Measurements from ENCODE around the gene MYH9. TPM values are rescaled to one million over a fixed set of nuclear protein-coding genes. Genes with fewer than 3 reads are reported as not detected.

Gene MYH9
- total RNA-seq, 1 donor from 2014 or later, result 111 TPM

- no peaks in the 10 kb centered on the region for H3K36me3 ChIP-seq (ENCODE audit: control insufficient read depth in 3 of 3, insufficient read depth in 3 of 3, low read length in 3 of 3)
- no peaks in the 10 kb centered on the region for H3K9me3 ChIP-seq (ENCODE audit: control insufficient read depth in 3 of 3, low read length in 3 of 3)
- H3K27ac ChIP-seq (ENCODE audit: low read depth, low read length), result no peak overlapping the region
- H3K4me3 ChIP-seq (ENCODE audit: low read length in 3 of 3), result no peak overlapping the region
- peak overlapping the region in 1 of 3 donors; percentile 45 for H3K9ac ChIP-seq (ENCODE audit: low read depth in 1 of 3, low read length in 3 of 3)
- no peaks in the 10 kb centered on the region for H3K27me3 ChIP-seq (ENCODE audit: control insufficient read depth in 3 of 3, insufficient read depth in 3 of 3, low read length in 3 of 3)
- peaks cover 16 to 24% (median 23%) of the 10 kb centered on the region in 3 donors for H3K4me1 ChIP-seq (ENCODE audit: control insufficient read depth in 3 of 3, insufficient read depth in 3 of 3, low read length in 3 of 3)
These were observed 143.0 kb downstream of the MYH9 start for GRCh38 chr22:36244522-36245391.

GRCh38 chr22:36243986-36244385 is 143.8 kb downstream of the MYH9 start:
- peaks cover 0 to 2% (median 0%) of the 10 kb centered on the region in 3 donors for H3K36me3 ChIP-seq (ENCODE audit: control insufficient read depth in 3 of 3, insufficient read depth in 3 of 3, low read length in 3 of 3)
- H3K9me3 ChIP-seq (ENCODE audit: control insufficient read depth in 3 of 3, low read length in 3 of 3), result no peaks in the 10 kb centered on the region
- peak overlapping the region; percentile 28 for H3K27ac ChIP-seq (ENCODE audit: low read depth, low read length)
- peaks cover 19 to 29% (median 27%) of the 10 kb centered on the region in 3 donors for H3K4me1 ChIP-seq (ENCODE audit: control insufficient read depth in 3 of 3, insufficient read depth in 3 of 3, low read length in 3 of 3)
- peak overlapping the region in 2 of 3 donors; percentile 8 to 45 for H3K9ac ChIP-seq (ENCODE audit: low read depth in 1 of 3, low read length in 3 of 3)
- H3K4me3 ChIP-seq (ENCODE audit: low read length in 3 of 3), result peak overlapping the region in 1 of 3 donors; percentile 6
- no peaks in the 10 kb centered on the region for H3K27me3 ChIP-seq (ENCODE audit: control insufficient read depth in 3 of 3, insufficient read depth in 3 of 3, low read length in 3 of 3)

- H3K9ac ChIP-seq (ENCODE audit: low read depth in 1 of 3, low read length in 3 of 3), result peak within 1 kb of the TSS; percentile 91 to 94 (median 91)
- H3K4me3 ChIP-seq (ENCODE audit: low read length in 3 of 3), result peak within 1 kb of the TSS; percentile 80 to 98 (median 94)
- no peaks in the 10 kb centered on the region for H3K9me3 ChIP-seq (ENCODE audit: control insufficient read depth in 3 of 3, low read length in 3 of 3)
- H3K27ac ChIP-seq (ENCODE audit: low read depth, low read length), result peak within 1 kb of the TSS; percentile 93
- H3K36me3 ChIP-seq (ENCODE audit: control insufficient read depth in 3 of 3, insufficient read depth in 3 of 3, low read length in 3 of 3), result peaks cover 0 to 4% (median 0%) of the 10 kb centered on the region in 3 donors
- peaks cover 48 to 56% (median 50%) of the 10 kb centered on the region in 3 donors for H3K4me1 ChIP-seq (ENCODE audit: control insufficient read depth in 3 of 3, insufficient read depth in 3 of 3, low read length in 3 of 3)
- H3K27me3 ChIP-seq (ENCODE audit: control insufficient read depth in 3 of 3, insufficient read depth in 3 of 3, low read length in 3 of 3), result no peaks in the 10 kb centered on the region
These were observed 148.2 kb downstream of the MYH9 start, which contains the start of gene APOL2 for GRCh38 chr22:36239401-36240171. Gene APOL2, minus strand, starts transcription at chr22:36239527. Its CDS starts 6,365 bp downstream, at chr22:36233162.

GRCh38 chr22:36239150-36239400 is 148.7 kb downstream of the MYH9 start:
- Histone ChIP-seq H3K9ac (ENCODE audit: low read depth in 1 of 3, low read length in 3 of 3) (peak overlapping the region; percentile 91 to 94 (median 91)), H3K4me1 (ENCODE audit: control insufficient read depth in 3 of 3, insufficient read depth in 3 of 3, low read length in 3 of 3) (peaks cover 45 to 55% (median 50%) of the 10 kb centered on the region in 3 donors), H3K27me3 (ENCODE audit: control insufficient read depth in 3 of 3, insufficient read depth in 3 of 3, low read length in 3 of 3) (no peaks in the 10 kb centered on the region), H3K9me3 (ENCODE audit: control insufficient read depth in 3 of 3, low read length in 3 of 3) (no peaks in the 10 kb centered on the region), H3K4me3 (ENCODE audit: low read length in 3 of 3) (peak overlapping the region; percentile 80 to 98 (median 94)), H3K36me3 (ENCODE audit: control insufficient read depth in 3 of 3, insufficient read depth in 3 of 3, low read length in 3 of 3) (peaks cover 0 to 4% (median 0%) of the 10 kb centered on the region in 3 donors), H3K27ac (ENCODE audit: low read depth, low read length) (peak overlapping the region; percentile 93)

GRCh38 chr22:36238373-36239149 is 149.2 kb downstream of the MYH9 start:
- Histone ChIP-seq H3K9me3 (ENCODE audit: control insufficient read depth in 3 of 3, low read length in 3 of 3) (no peaks in the 10 kb centered on the region), H3K4me1 (ENCODE audit: control insufficient read depth in 3 of 3, insufficient read depth in 3 of 3, low read length in 3 of 3) (peaks cover 40 to 50% (median 45%) of the 10 kb centered on the region in 3 donors), H3K9ac (ENCODE audit: low read depth in 1 of 3, low read length in 3 of 3) (peak overlapping the region; percentile 91 to 94 (median 91)), H3K36me3 (ENCODE audit: control insufficient read depth in 3 of 3, insufficient read depth in 3 of 3, low read length in 3 of 3) (peaks cover 0 to 6% (median 3%) of the 10 kb centered on the region in 3 donors), H3K27ac (ENCODE audit: low read depth, low read length) (peak overlapping the region; percentile 93), H3K27me3 (ENCODE audit: control insufficient read depth in 3 of 3, insufficient read depth in 3 of 3, low read length in 3 of 3) (no peaks in the 10 kb centered on the region), H3K4me3 (ENCODE audit: low read length in 3 of 3) (peak overlapping the region; percentile 80 to 98 (median 94))

GRCh38 chr22:36237462-36238372 is 150.1 kb downstream of the MYH9 start:
- Histone ChIP-seq H3K9me3 (ENCODE audit: control insufficient read depth in 3 of 3, low read length in 3 of 3) (no peaks in the 10 kb centered on the region), H3K36me3 (ENCODE audit: control insufficient read depth in 3 of 3, insufficient read depth in 3 of 3, low read length in 3 of 3) (peaks cover 8 to 14% (median 11%) of the 10 kb centered on the region in 3 donors), H3K27ac (ENCODE audit: low read depth, low read length) (peak overlapping the region; percentile 93), H3K4me3 (ENCODE audit: low read length in 3 of 3) (peak overlapping the region; percentile 65 to 98 (median 80)), H3K9ac (ENCODE audit: low read depth in 1 of 3, low read length in 3 of 3) (peak overlapping the region; percentile 91 to 94 (median 91)), H3K4me1 (ENCODE audit: control insufficient read depth in 3 of 3, insufficient read depth in 3 of 3, low read length in 3 of 3) (peaks cover 39 to 47% (median 43%) of the 10 kb centered on the region in 3 donors), H3K27me3 (ENCODE audit: control insufficient read depth in 3 of 3, insufficient read depth in 3 of 3, low read length in 3 of 3) (no peaks in the 10 kb centered on the region)

GRCh38 chr22:36236388-36237319 is 151.1 kb downstream of the MYH9 start:
- Histone ChIP-seq H3K9ac (ENCODE audit: low read depth in 1 of 3, low read length in 3 of 3) (peak overlapping the region in 2 of 3 donors; percentile 26 to 91), H3K9me3 (ENCODE audit: control insufficient read depth in 3 of 3, low read length in 3 of 3) (no peaks in the 10 kb centered on the region), H3K27ac (ENCODE audit: low read depth, low read length) (no peak overlapping the region), H3K4me1 (ENCODE audit: control insufficient read depth in 3 of 3, insufficient read depth in 3 of 3, low read length in 3 of 3) (peaks cover 39 to 47% (median 43%) of the 10 kb centered on the region in 3 donors), H3K4me3 (ENCODE audit: low read length in 3 of 3) (peak overlapping the region; percentile 57 to 80 (median 65)), H3K36me3 (ENCODE audit: control insufficient read depth in 3 of 3, insufficient read depth in 3 of 3, low read length in 3 of 3) (peaks cover 15 to 21% (median 21%) of the 10 kb centered on the region in 3 donors), H3K27me3 (ENCODE audit: control insufficient read depth in 3 of 3, insufficient read depth in 3 of 3, low read length in 3 of 3) (no peaks in the 10 kb centered on the region)

GRCh38 chr22:36235585-36235984 is 152.2 kb downstream of the MYH9 start:
- Histone ChIP-seq H3K27me3 (ENCODE audit: control insufficient read depth in 3 of 3, insufficient read depth in 3 of 3, low read length in 3 of 3) (no peaks in the 10 kb centered on the region), H3K27ac (ENCODE audit: low read depth, low read length) (no peak overlapping the region), H3K9ac (ENCODE audit: low read depth in 1 of 3, low read length in 3 of 3) (no peak overlapping the region), H3K4me1 (ENCODE audit: control insufficient read depth in 3 of 3, insufficient read depth in 3 of 3, low read length in 3 of 3) (peaks cover 39 to 47% (median 43%) of the 10 kb centered on the region in 3 donors), H3K4me3 (ENCODE audit: low read length in 3 of 3) (no peak overlapping the region), H3K9me3 (ENCODE audit: control insufficient read depth in 3 of 3, low read length in 3 of 3) (no peaks in the 10 kb centered on the region), H3K36me3 (ENCODE audit: control insufficient read depth in 3 of 3, insufficient read depth in 3 of 3, low read length in 3 of 3) (peaks cover 24 to 32% (median 29%) of the 10 kb centered on the region in 3 donors)
